NCI-H1930 (cell line): Measurements from ENCODE around the gene TGM3.
"Not testable (repeated sequence)": the region's sequence is repeated elsewhere in the genome, so short reads cannot be mapped to it uniquely, and the experiment has no call there.

ENCODE experiments used
- DNase-seq, 2 experiments: peaks; one replicate each; lab custom pipeline; 2025; lab: John Stamatoyannopoulos, UW

TGM3 gene

GRCh38 chr20:2295886-2296515 lies at the start of gene TGM3:
Gene TGM3, plus strand, starts transcription at chr20:2296001. Its CDS starts 63 bp downstream, at chr20:2296064.
- no peak for DNase-seq

- no peak for DNase-seq
These were observed 49.7 kb upstream of the TGM3 start for GRCh38 chr20:2246069-2246491.

- no peak for DNase-seq
These were observed 47.0 kb upstream of the TGM3 start for GRCh38 chr20:2248837-2249236.

GRCh38 chr20:2249935-2250334 lies 45.9 kb upstream of the TGM3 start:
- no peak for DNase-seq

GRCh38 chr20:2252419-2252997 lies 43.3 kb upstream of the TGM3 start:
- no peak for DNase-seq

- DNase-seq = no peak
These were observed 42.5 kb upstream of the TGM3 start for GRCh38 chr20:2253256-2253655.

- DNase-seq = no peak
These were observed 41.5 kb upstream of the TGM3 start for GRCh38 chr20:2254333-2254732.

GRCh38 chr20:2255926-2256531 lies 39.8 kb upstream of the TGM3 start:
- no peak for DNase-seq

- no peak for DNase-seq
These were observed 36.1 kb upstream of the TGM3 start for GRCh38 chr20:2259731-2260130.

GRCh38 chr20:2260250-2260649 lies 35.6 kb upstream of the TGM3 start:
- DNase-seq = no peak

GRCh38 chr20:2261046-2261485 lies 34.7 kb upstream of the TGM3 start:
- no peak for DNase-seq

GRCh38 chr20:2261629-2262028 lies 34.2 kb upstream of the TGM3 start:
- DNase-seq = no peak

- DNase-seq = no peak
These were observed 31.7 kb upstream of the TGM3 start for GRCh38 chr20:2264118-2264517.

GRCh38 chr20:2264621-2265374 lies 31.0 kb upstream of the TGM3 start:
- not testable (repeated sequence) for DNase-seq

- no peak for DNase-seq
These were observed 22.0 kb upstream of the TGM3 start for GRCh38 chr20:2273634-2274302.

GRCh38 chr20:2276015-2276414 lies 19.8 kb upstream of the TGM3 start:
- no peak for DNase-seq

GRCh38 chr20:2279253-2279779 lies 16.5 kb upstream of the TGM3 start:
- DNase-seq = no peak

- no peak for DNase-seq
These were observed 15.7 kb upstream of the TGM3 start for GRCh38 chr20:2280082-2280481.

GRCh38 chr20:2281563-2281962 lies 14.2 kb upstream of the TGM3 start:
- no peak for DNase-seq

- no peak for DNase-seq
These were observed 13.6 kb upstream of the TGM3 start for GRCh38 chr20:2282181-2282580.

- DNase-seq = no peak
These were observed 11.9 kb upstream of the TGM3 start for GRCh38 chr20:2283706-2284423.
